Adrenal gland (tissue), 5 donors: ENCODE measurements around the gene JPT1.

Experiments
- CTCF ChIP-seq, 6 experiments: fragments of 450-650 bp in 4 of 6; fragments of 200-600 bp in 2 of 6; sonication (generic) in 1 of 6; IDR thresholded peaks; 1 replicate in 5 of 6; 2 replicates in 1 of 6; pipeline versions ENCODE4 v1.5.1 to v1.8.0; 2016 to 2021; ENCODE audit warnings: antibody characterized with exemption in 6 of 6, mild to moderate bottlenecking in 2 of 6, moderate library complexity in 1 of 6
- POLR2A ChIP-seq, 2 donors: fragments of 450-650 bp; IDR thresholded peaks; one replicate each; pipeline ENCODE4 v1.6.1; 2017; ENCODE audit warnings: antibody characterized with exemption in 2 of 2, mild to moderate bottlenecking in 2 of 2, moderate library complexity in 1 of 2
- donor health status: DM: no; HTN: no; CAD: no.

- no peak for TF ChIP-seq CTCF (IDR thresholded peaks at IDR 0.05)
- no peak for TF ChIP-seq POLR2A (IDR thresholded peaks at IDR 0.05)
These were observed 19.2 kb upstream of the JPT1 start for GRCh38 chr17:75173526-75173925.
